Measurements from ENCODE around the gene NLRP1. TPM values are rescaled to one million over a fixed set of nuclear protein-coding genes. Genes with fewer than 3 reads are reported as not detected.

NLRP1 gene
- total and polyA plus RNA-seq, 9 of the 15 experiments (the other 6 are each of a cell fraction or from before 2014, with no cell fraction given): 4.0 to 69.4 (median 27.7) TPM

DNA sequence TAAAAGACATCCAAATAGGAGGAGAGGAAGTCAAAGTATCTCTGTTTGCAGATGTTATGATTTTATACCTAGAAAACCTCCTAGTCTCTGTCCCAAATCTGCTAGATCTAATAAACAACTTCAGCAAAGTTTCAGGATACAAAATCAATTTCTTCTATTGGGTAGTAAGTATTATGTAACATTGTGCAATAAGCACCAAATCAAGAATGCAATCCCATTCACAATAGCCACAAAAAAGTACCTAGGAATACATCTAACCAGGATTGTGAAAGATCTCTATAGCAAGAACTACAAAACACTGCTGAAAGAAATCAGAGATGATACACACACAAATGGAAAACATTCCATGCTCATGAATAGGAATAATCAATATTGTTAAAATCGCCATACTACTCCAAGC, 13.0 kb downstream of the NLRP1 start:
- H3K27me3 ChIP-seq (ENCODE audit: control insufficient read depth in 2 of 2, insufficient read depth in 2 of 2, low read length in 2 of 2): no peaks in the 10 kb centered on the region
- 90% methylated on average over 1 of the region's 1 CpG for WGBS (ENCODE audit: insufficient coverage, low coverage, missing lambda C conversion rate)
- ChIA-PET CTCF (ENCODE audit: low intra/inter-chr PET ratio) (no interaction called here), POLR2A (no interaction called here)
- in situ Hi-C loops (cut with MboI): no loop called here
- FAIRE-seq (no peak), DNase-seq (ENCODE audit: extremely low read depth in 1 of 4, low spot score in 3 of 4) (no peak), ATAC-seq (no peak)
- H3K9me3 ChIP-seq (replicated peaks; ENCODE audit: control insufficient read depth, insufficient read depth, low read depth, low read length): no peaks in the 10 kb centered on the region
- TF ChIP-seq POLR3A (IDR thresholded peaks at IDR 0.05; ENCODE audit: borderline replicate concordance, extremely low read depth, insufficient read depth, insufficient read length) (no peak), GTF2F1 (IDR thresholded peaks at IDR 0.05; ENCODE audit: low read depth, low read length) (no peak), CEBPB (tag; IDR thresholded peaks at IDR 0.05) (peak; percentile 41; the same call in 1 of the 2 replicates), CEBPG (CRISPR knock-in tag; IDR thresholded peaks at IDR 0.05) (no peak), CEBPG (tag; conservative IDR thresholded peaks at IDR 0.05 in 1 of 2, IDR thresholded peaks at IDR 0.05 in 1 of 2) (peak; percentile 45 to 59; a peak in 2 of 4 replicates)
- intact Hi-C loops (cut with micrococcal nuclease): no loop called here
- no peaks in the 10 kb centered on the region for H3K4me1 ChIP-seq (replicated peaks in 1 of 2; ENCODE audit: control insufficient read depth in 2 of 2, insufficient read depth in 2 of 2, low read length in 2 of 2)
- H3K36me3 ChIP-seq (ENCODE audit: control insufficient read depth, insufficient read depth, low read length): peaks cover 35% of the 10 kb centered on the region; the same call in 1 of the 3 replicates
- no peaks in the 10 kb centered on the region for H4K20me1 ChIP-seq (replicated peaks; ENCODE audit: control insufficient read depth, insufficient read depth, low read length)
- no peak overlapping the region for H2AFZ ChIP-seq (ENCODE audit: low read depth, low read length)
- no peak overlapping the region for H3K4me2 ChIP-seq (ENCODE audit: insufficient read depth, low read length)
- no peaks in the 10 kb centered on the region for H3K9me1 ChIP-seq (ENCODE audit: control insufficient read depth, insufficient read depth, low read length)
- H3K9ac ChIP-seq (ENCODE audit: insufficient read depth in 1 of 2, low read depth in 2 of 2, low read length in 2 of 2): no peak overlapping the region
- no peaks in the 10 kb centered on the region for H3K79me2 ChIP-seq (ENCODE audit: control insufficient read depth, insufficient read depth, low read length)
- H3K27ac ChIP-seq (ENCODE audit: extremely low read depth, low read depth, low read length): no peak overlapping the region
- no TSS peak for BruUV-seq (replicated peaks)
- no peak overlapping the region for H3K4me3 ChIP-seq

DNA sequence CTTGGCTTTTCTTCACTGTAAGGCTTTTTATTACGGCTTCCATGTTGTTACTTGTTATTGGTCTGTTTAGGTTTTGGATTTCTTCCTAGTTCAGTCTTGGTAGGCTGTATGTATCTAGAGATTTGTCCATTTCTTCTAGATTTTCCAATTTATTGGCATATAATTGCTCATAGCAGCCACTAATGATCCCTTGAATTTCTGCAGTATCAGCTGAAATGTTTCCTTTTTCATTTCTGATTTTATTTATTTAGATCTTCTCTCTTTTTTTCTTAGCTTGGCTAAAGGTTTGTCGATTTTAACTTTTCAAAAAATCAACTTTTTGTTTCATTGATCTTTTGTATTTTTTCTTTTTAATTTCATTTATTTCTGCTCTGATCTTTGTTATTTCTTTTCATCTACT, 18.5 kb downstream of the NLRP1 start:
- POLR2A ChIA-PET: interaction anchor here (1.2 kb wide), 1 partner anchor 16 kb away, joined by 3 read pairs; no protein-coding TSS in a partner anchor
- TF ChIP-seq, protein P1, sequence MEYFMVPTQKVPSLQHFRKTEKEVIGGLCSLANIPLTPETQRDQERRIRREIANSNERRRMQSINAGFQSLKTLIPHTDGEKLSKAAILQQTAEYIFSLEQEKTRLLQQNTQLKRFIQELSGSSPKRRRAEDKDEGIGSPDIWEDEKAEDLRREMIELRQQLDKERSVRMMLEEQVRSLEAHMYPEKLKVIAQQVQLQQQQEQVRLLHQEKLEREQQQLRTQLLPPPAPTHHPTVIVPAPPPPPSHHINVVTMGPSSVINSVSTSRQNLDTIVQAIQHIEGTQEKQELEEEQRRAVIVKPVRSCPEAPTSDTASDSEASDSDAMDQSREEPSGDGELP (CRISPR knock-in tag; IDR thresholded peaks at IDR 0.05; ENCODE audit: borderline replicate concordance): no peak
- TF ChIP-seq, protein P2, sequence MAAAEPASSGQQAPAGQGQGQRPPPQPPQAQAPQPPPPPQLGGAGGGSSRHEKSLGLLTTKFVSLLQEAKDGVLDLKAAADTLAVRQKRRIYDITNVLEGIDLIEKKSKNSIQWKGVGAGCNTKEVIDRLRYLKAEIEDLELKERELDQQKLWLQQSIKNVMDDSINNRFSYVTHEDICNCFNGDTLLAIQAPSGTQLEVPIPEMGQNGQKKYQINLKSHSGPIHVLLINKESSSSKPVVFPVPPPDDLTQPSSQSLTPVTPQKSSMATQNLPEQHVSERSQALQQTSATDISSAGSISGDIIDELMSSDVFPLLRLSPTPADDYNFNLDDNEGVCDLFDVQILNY (CRISPR knock-in tag; IDR thresholded peaks at IDR 0.05): no peak
- TF ChIP-seq, protein P3, sequence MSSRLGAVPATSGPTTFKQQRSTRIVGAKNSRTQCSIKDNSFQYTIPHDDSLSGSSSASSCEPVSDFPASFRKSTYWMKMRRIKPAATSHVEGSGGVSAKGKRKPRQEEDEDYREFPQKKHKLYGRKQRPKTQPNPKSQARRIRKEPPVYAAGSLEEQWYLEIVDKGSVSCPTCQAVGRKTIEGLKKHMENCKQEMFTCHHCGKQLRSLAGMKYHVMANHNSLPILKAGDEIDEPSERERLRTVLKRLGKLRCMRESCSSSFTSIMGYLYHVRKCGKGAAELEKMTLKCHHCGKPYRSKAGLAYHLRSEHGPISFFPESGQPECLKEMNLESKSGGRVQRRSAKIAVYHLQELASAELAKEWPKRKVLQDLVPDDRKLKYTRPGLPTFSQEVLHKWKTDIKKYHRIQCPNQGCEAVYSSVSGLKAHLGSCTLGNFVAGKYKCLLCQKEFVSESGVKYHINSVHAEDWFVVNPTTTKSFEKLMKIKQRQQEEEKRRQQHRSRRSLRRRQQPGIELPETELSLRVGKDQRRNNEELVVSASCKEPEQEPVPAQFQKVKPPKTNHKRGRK (tag; IDR thresholded peaks at IDR 0.05): 0 out of 2 replicates have a peak, but pooled peaks have one; percentile 26
- TF ChIP-seq ZNF644 (tag; IDR thresholded peaks at IDR 0.05; ENCODE audit: low read depth): no peak
- TF ChIP-seq, protein P4, sequence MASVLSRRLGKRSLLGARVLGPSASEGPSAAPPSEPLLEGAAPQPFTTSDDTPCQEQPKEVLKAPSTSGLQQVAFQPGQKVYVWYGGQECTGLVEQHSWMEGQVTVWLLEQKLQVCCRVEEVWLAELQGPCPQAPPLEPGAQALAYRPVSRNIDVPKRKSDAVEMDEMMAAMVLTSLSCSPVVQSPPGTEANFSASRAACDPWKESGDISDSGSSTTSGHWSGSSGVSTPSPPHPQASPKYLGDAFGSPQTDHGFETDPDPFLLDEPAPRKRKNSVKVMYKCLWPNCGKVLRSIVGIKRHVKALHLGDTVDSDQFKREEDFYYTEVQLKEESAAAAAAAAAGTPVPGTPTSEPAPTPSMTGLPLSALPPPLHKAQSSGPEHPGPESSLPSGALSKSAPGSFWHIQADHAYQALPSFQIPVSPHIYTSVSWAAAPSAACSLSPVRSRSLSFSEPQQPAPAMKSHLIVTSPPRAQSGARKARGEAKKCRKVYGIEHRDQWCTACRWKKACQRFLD (CRISPR knock-in tag; IDR thresholded peaks at IDR 0.05): no peak

More for the DNA sequence above, 18.5 kb downstream of the NLRP1 start:
- Histone ChIP-seq H3K36me3 (ENCODE audit: control insufficient read depth, insufficient read depth, low read length) (peaks cover 38% of the 10 kb centered on the region; the same call in 2 of the 3 replicates), H3K79me2 (ENCODE audit: control insufficient read depth, insufficient read depth, low read length) (no peaks in the 10 kb centered on the region), H3K9me1 (ENCODE audit: control insufficient read depth, insufficient read depth, low read length) (no peaks in the 10 kb centered on the region), H4K20me1 (replicated peaks; ENCODE audit: control insufficient read depth, insufficient read depth, low read length) (no peaks in the 10 kb centered on the region), H3K4me1 (replicated peaks in 1 of 2; ENCODE audit: control insufficient read depth in 2 of 2, insufficient read depth in 2 of 2, low read length in 2 of 2) (no peaks in the 10 kb centered on the region), H2AFZ (ENCODE audit: low read depth, low read length) (no peak overlapping the region), H3K27me3 (ENCODE audit: control insufficient read depth in 2 of 2, insufficient read depth in 2 of 2, low read length in 2 of 2) (no peaks in the 10 kb centered on the region), H3K4me3 (no peak overlapping the region), H3K9ac (ENCODE audit: insufficient read depth in 1 of 2, low read depth in 2 of 2, low read length in 2 of 2) (no peak overlapping the region), H3K4me2 (ENCODE audit: insufficient read depth, low read length) (no peak overlapping the region), H3K9me3 (replicated peaks; ENCODE audit: control insufficient read depth, insufficient read depth, low read depth, low read length) (no peaks in the 10 kb centered on the region), H3K27ac (ENCODE audit: extremely low read depth, low read depth, low read length) (no peak overlapping the region)
- CTCF ChIA-PET (ENCODE audit: low intra/inter-chr PET ratio): no interaction called here
- no TSS peak for BruUV-seq (replicated peaks)
- ATAC-seq (no peak), FAIRE-seq (no peak), DNase-seq (ENCODE audit: extremely low read depth in 1 of 4, low spot score in 3 of 4) (no peak)
- WGBS (ENCODE audit: insufficient coverage, low coverage, missing lambda C conversion rate): 86% methylated on average over 2 of the region's 2 CpGs
- intact Hi-C loops (cut with micrococcal nuclease): no loop called here
- in situ Hi-C loops (cut with MboI): no loop called here

Measured in K562 (cell line).